OCI-LY7 (cell line): ENCODE data around the gene BACH2.

Source experiments
- CTCF ChIP-seq: fragments of 200-600 bp; sonication (generic); conservative IDR thresholded peaks from 2 replicates; pipeline ENCODE4 v1.5.1; 2014; ENCODE audit warnings: mild to moderate bottlenecking, antibody characterized with exemption, low read length, moderate library complexity, mixed read lengths
- EZH2phosphoT487 ChIP-seq: fragments of 200-600 bp; sonication (generic); IDR thresholded peaks from 2 replicates; pipeline ENCODE4 v1.6.1; 2018; ENCODE audit warnings: low read depth, borderline replicate concordance, mild to moderate bottlenecking, mixed run types, antibody characterized with exemption, low read length, moderate library complexity, mixed read lengths

GRCh38 chr6:89978749-89979145 is 317.9 kb downstream of the BACH2 start:
- TF ChIP-seq CTCF = no peak
- no peak for TF ChIP-seq EZH2phosphoT487
